Measurements from ENCODE around the gene LY6G5C. TPM values are rescaled to one million over a fixed set of nuclear protein-coding genes. Genes with fewer than 3 reads are reported as not detected.

The LY6G5C gene
- total and polyA plus RNA-seq, 9 of the 15 experiments (the other 6 are each of a cell fraction or from before 2014, with no cell fraction given) = 0.10 to 0.67 (median 0.46) TPM; not detected in 4

- H3K79me2 ChIP-seq (ENCODE audit: control insufficient read depth, insufficient read depth, low read length) = peaks cover 25% of the 10 kb centered on the region
- peak overlapping the region; percentile 37 for H3K4me2 ChIP-seq (ENCODE audit: insufficient read depth, low read length)
- H3K4me3 ChIP-seq = no peak overlapping the region
- peak overlapping the region; percentile 64 for H3K27ac ChIP-seq (ENCODE audit: extremely low read depth, low read depth, low read length)
- H3K27me3 ChIP-seq (ENCODE audit: control insufficient read depth in 2 of 2, insufficient read depth in 2 of 2, low read length in 2 of 2) = no peaks in the 10 kb centered on the region
- H2AFZ ChIP-seq (ENCODE audit: low read depth, low read length) = peak overlapping the region; percentile 71
- no peaks in the 10 kb centered on the region for H4K20me1 ChIP-seq (replicated peaks; ENCODE audit: control insufficient read depth, insufficient read depth, low read length)
- ATAC-seq (no peak), FAIRE-seq (peak; percentile 82), DNase-seq (ENCODE audit: extremely low read depth in 1 of 4, low spot score in 3 of 4) (no peak)
- peaks cover 5% of the 10 kb centered on the region for H3K9me1 ChIP-seq (ENCODE audit: control insufficient read depth, insufficient read depth, low read length)
- ChIA-PET CTCF (ENCODE audit: low intra/inter-chr PET ratio) (interaction anchor here (2.0 kb wide), 1 partner anchor 42 kb away, joined by 18 read pairs; no protein-coding TSS in a partner anchor), POLR2A (interaction anchor here (0.5 to 15.0 kb wide), 23 partner anchors 7 to 376 kb away, joined by 3 to 236 read pairs (median 3); partner anchors contain the start of genes ABHD16A, BAG6, C6orf47 and CLIC1)
- no peaks in the 10 kb centered on the region for H3K9me3 ChIP-seq (replicated peaks; ENCODE audit: control insufficient read depth, insufficient read depth, low read depth, low read length)
- H3K9ac ChIP-seq (ENCODE audit: insufficient read depth in 1 of 2, low read depth in 2 of 2, low read length in 2 of 2) = peak overlapping the region; percentile 38 to 82
- WGBS (ENCODE audit: insufficient coverage, low coverage, missing lambda C conversion rate) = 94% methylated on average over 39 of the region's 41 CpGs
- H3K4me1 ChIP-seq (replicated peaks in 1 of 2; ENCODE audit: control insufficient read depth in 2 of 2, insufficient read depth in 2 of 2, low read length in 2 of 2) = peaks cover 44 to 69% of the 10 kb centered on the region in 2 experiments
- intact Hi-C loops (cut with micrococcal nuclease) (loop anchor here (2.0 kb wide), 1 partner anchor 99 kb away; the partner anchor contains the start of gene HSPA1B), in situ Hi-C loops (cut with MboI) (no loop called here)
- no TSS peak for BruUV-seq (replicated peaks)
- peaks cover 55% of the 10 kb centered on the region for H3K36me3 ChIP-seq (ENCODE audit: control insufficient read depth, insufficient read depth, low read length)
- TF ChIP-seq SNRNP70 (optimal IDR thresholded peaks at IDR 0.05; ENCODE audit: low read depth, low read length) (peak; percentile 1), AFF1 (IDR thresholded peaks at IDR 0.05; ENCODE audit: low read depth in 1 of 2, partially characterized antibody in 2 of 2) (no peak), ATF2 (CRISPR knock-in tag; IDR thresholded peaks at IDR 0.05) (no peak), USF2 (CRISPR knock-in tag; IDR thresholded peaks at IDR 0.05) (no peak), ARID3B (CRISPR knock-in tag; IDR thresholded peaks at IDR 0.05; ENCODE audit: borderline replicate concordance) (0 out of 2 replicates have a peak, but pooled peaks have one; percentile 24), TRIM28 (IDR thresholded peaks at IDR 0.05) (peak; percentile 54; the same call in 1 of the 2 replicates), HDAC1 (IDR thresholded peaks at IDR 0.05) (peak in 1 of 2 experiments; percentile 6; a peak in 1 of 4 replicates), ZFP91 (CRISPR knock-in tag; IDR thresholded peaks at IDR 0.05) (peak; percentile 78; the same call in 1 of the 2 replicates), TRIM24 (IDR thresholded peaks at IDR 0.05) (peak in 1 of 2 experiments; percentile 26; a peak in 1 of 4 replicates)
Measured at GRCh38 chr6:31727717-31728671, 47.1 kb upstream of the LY6G5C start.
